Peyer's patch (tissue), 4 donors: ENCODE results near the gene LRP5. TPM values are rescaled to one million over a fixed set of nuclear protein-coding genes. Genes with fewer than 3 reads are reported as not detected.

Experiments used
- DNase-seq, 3 donors: peaks; one replicate each; pipeline ENCODE4 v3.0.0-alpha.2; 2017 to 2019
- H3K27ac ChIP-seq, 4 donors: fragments of 200-600 bp; sonication (generic); one replicate each; pipeline ENCODE4 v1.5.1; 2016 to 2019
- H3K27me3 ChIP-seq, 2 donors: fragments of 200-600 bp; sonication (generic); one replicate each; pipeline ENCODE4 v1.5.1; 2019
- H3K36me3 ChIP-seq, 3 donors: fragments of 200-600 bp; sonication (generic); one replicate each; pipeline ENCODE4 v1.5.1; 2016 to 2019
- H3K4me1 ChIP-seq, 4 donors: fragments of 200-600 bp; sonication (generic); one replicate each; pipeline ENCODE4 v1.5.1; 2016 to 2019
- H3K4me3 ChIP-seq, 4 donors: fragments of 200-600 bp; sonication (generic); 1 replicate in 3 of 4; 2 replicates in 1 of 4; pipeline ENCODE4 v1.5.1; 2016 to 2019; ENCODE audit warnings: mild to moderate bottlenecking in 1 of 4
- H3K9me3 ChIP-seq, 4 donors: fragments of 200-600 bp; sonication (generic); one replicate each; pipeline ENCODE4 v1.5.1; 2016 to 2019; ENCODE audit warnings: mild to moderate bottlenecking in 1 of 4
- CTCF ChIP-seq, 6 experiments: fragments of 450-650 bp in 4 of 6; fragments of 200-600 bp in 2 of 6; sonication (generic) in 1 of 6; IDR thresholded peaks; one replicate each; pipeline ENCODE4 v1.5.1; 2017 to 2019; ENCODE audit warnings: antibody characterized with exemption in 6 of 6, mild to moderate bottlenecking in 3 of 6, moderate library complexity in 1 of 6
- POLR2A ChIP-seq, 2 donors: fragments of 450-650 bp; IDR thresholded peaks; one replicate each; pipeline ENCODE4 v1.5.1; 2017; ENCODE audit warnings: antibody characterized with exemption in 2 of 2, mild to moderate bottlenecking in 2 of 2, moderate library complexity in 2 of 2
- total RNA-seq, 4 donors: library from RNA; depleted of rRNA; stranded (reverse); fragments of >200 nt; gene quantifications; one replicate each; pipeline ENCODE4 v1.1.0, GENCODE V29; 2016

Gene LRP5
- 100 to 1,000 TPM; 149 to 196 (median 168) TPM for total RNA-seq

- DNase-seq: peak in 1 of 3 donors; percentile 63
- Histone ChIP-seq H3K27me3 (no peaks in the 10 kb centered on the region), H3K9me3 (no peaks in the 10 kb centered on the region), H3K36me3 (no peaks in the 10 kb centered on the region), H3K4me3 (peak within 1 kb of the TSS; percentile 58 to 94 (median 83)), H3K27ac (peak within 1 kb of the TSS; percentile 62 to 92 (median 80)), H3K4me1 (peaks cover 0 to 37% (median 4%) of the 10 kb centered on the region in 4 donors)
- TF ChIP-seq CTCF (IDR thresholded peaks at IDR 0.05) (no peak), POLR2A (IDR thresholded peaks at IDR 0.05) (peak in 1 of 2 donors; percentile 49)
Measured at GRCh38 chr11:68312117-68312779, at the start of gene LRP5. LRP5 (plus strand) TSS chr11:68312591; CDS start chr11:68312715, 124 bp downstream.

- no peak overlapping the region for H3K27ac ChIP-seq
- H3K36me3 ChIP-seq: peaks cover 0 to 74% (median 0%) of the 10 kb centered on the region in 3 donors
- H3K9me3 ChIP-seq: no peaks in the 10 kb centered on the region
- H3K4me3 ChIP-seq: no peak overlapping the region
- no peak for DNase-seq
- H3K27me3 ChIP-seq: no peaks in the 10 kb centered on the region
- TF ChIP-seq POLR2A (IDR thresholded peaks at IDR 0.05): no peak
- TF ChIP-seq CTCF (IDR thresholded peaks at IDR 0.05): no peak
- H3K4me1 ChIP-seq: peaks cover 0 to 16% (median 4%) of the 10 kb centered on the region in 4 donors
Measured at GRCh38 chr11:68263444-68264035, 48.9 kb upstream of the LRP5 start.

GRCh38 chr11:68264244-68264643, 48.1 kb upstream of the LRP5 start:
- Histone ChIP-seq H3K36me3 (peaks cover 0 to 74% (median 0%) of the 10 kb centered on the region in 3 donors), H3K9me3 (no peaks in the 10 kb centered on the region), H3K27ac (no peak overlapping the region), H3K27me3 (no peaks in the 10 kb centered on the region), H3K4me1 (peaks cover 0 to 16% (median 5%) of the 10 kb centered on the region in 4 donors), H3K4me3 (no peak overlapping the region)
- TF ChIP-seq POLR2A (IDR thresholded peaks at IDR 0.05) (no peak), CTCF (IDR thresholded peaks at IDR 0.05) (no peak)
- no peak for DNase-seq

GRCh38 chr11:68264741-68265540, 47.5 kb upstream of the LRP5 start:
- no peak overlapping the region for H3K4me3 ChIP-seq
- no peak for DNase-seq
- H3K4me1 ChIP-seq: peaks cover 0 to 17% (median 10%) of the 10 kb centered on the region in 4 donors
- peaks cover 0 to 74% (median 0%) of the 10 kb centered on the region in 3 donors for H3K36me3 ChIP-seq
- TF ChIP-seq CTCF (IDR thresholded peaks at IDR 0.05) (no peak), POLR2A (IDR thresholded peaks at IDR 0.05) (no peak)
- peak overlapping the region in 1 of 4 donors; percentile 81 for H3K27ac ChIP-seq
- H3K9me3 ChIP-seq: no peaks in the 10 kb centered on the region
- no peaks in the 10 kb centered on the region for H3K27me3 ChIP-seq

GRCh38 chr11:68266121-68266891, 46.1 kb upstream of the LRP5 start:
- DNase-seq: peak in 2 of 3 donors; percentile 73 to 76
- Histone ChIP-seq H3K4me3 (no peak overlapping the region), H3K27me3 (no peaks in the 10 kb centered on the region), H3K9me3 (no peaks in the 10 kb centered on the region), H3K36me3 (peaks cover 0 to 66% (median 0%) of the 10 kb centered on the region in 3 donors), H3K27ac (peak overlapping the region; percentile 22 to 81 (median 53)), H3K4me1 (peaks cover 0 to 21% (median 20%) of the 10 kb centered on the region in 4 donors)
- no peak for TF ChIP-seq CTCF (IDR thresholded peaks at IDR 0.05)
- TF ChIP-seq POLR2A (IDR thresholded peaks at IDR 0.05): no peak
